OCI-LY1 (cell line): ENCODE data around the gene SSH3.
A peak's percentile ranks its signal among the peaks of the same experiment; 100 is the strongest.

Source experiments
- H2AFZ ChIP-seq: fragments of 200-600 bp; sonication (generic), shearing (Covaris generic); 2 replicates; pipeline ENCODE4 v1.6.0; 2014; ENCODE audit warnings: antibody characterized with exemption, mild to moderate bottlenecking, low read length
- H3F3A ChIP-seq: fragments of 200-600 bp; sonication (generic), shearing (Covaris generic); 2 replicates; pipeline ENCODE4 v1.6.0; 2014; ENCODE audit warnings: mild to moderate bottlenecking, antibody characterized with exemption, low read length, moderate library complexity; ENCODE audit not compliant: insufficient read depth
- H3K27ac ChIP-seq: fragments of 200-600 bp; sonication (generic); 2 replicates; pipeline ENCODE4 v1.5.1; 2014; ENCODE audit warnings: low read length, mixed run types, mild to moderate bottlenecking, low read depth; ENCODE audit not compliant: poor library complexity, severe bottlenecking
- H3K27me3 ChIP-seq: fragments of 200-600 bp; sonication (generic); 2 replicates; pipeline ENCODE4 v1.6.0; 2014; ENCODE audit warnings: antibody characterized with exemption, mild to moderate bottlenecking, low read length, moderate library complexity; ENCODE audit not compliant: insufficient read depth
- H3K36me3 ChIP-seq: fragments of 200-600 bp; sonication (generic); 2 replicates; pipeline ENCODE4 v1.6.1; 2014; ENCODE audit warnings: mild to moderate bottlenecking, antibody characterized with exemption, low read length, moderate library complexity, mixed read lengths; ENCODE audit not compliant: insufficient read depth
- H3K4me1 ChIP-seq: fragments of 200-600 bp; sonication (generic); 2 replicates; pipeline ENCODE4 v1.5.1; 2014; ENCODE audit warnings: mild to moderate bottlenecking, low read length, moderate library complexity; ENCODE audit not compliant: insufficient read depth, severe bottlenecking
- H3K4me2 ChIP-seq: fragments of 200-600 bp; sonication (generic), shearing (Covaris generic); 2 replicates; pipeline ENCODE4 v1.6.1; 2014; ENCODE audit warnings: low read length
- H3K4me3 ChIP-seq: fragments of 200-600 bp; sonication (generic); 2 replicates; pipeline ENCODE4 v1.5.1; 2014; ENCODE audit warnings: low read length, low read depth, mild to moderate bottlenecking, mixed read lengths; ENCODE audit not compliant: poor library complexity, severe bottlenecking
- H3K79me2 ChIP-seq: fragments of 200-600 bp; shearing (Covaris generic); 2 replicates; pipeline ENCODE4 v1.6.1; 2016; ENCODE audit warnings: mixed run types, low read length, mixed read lengths; ENCODE audit not compliant: insufficient read depth
- H3K9ac ChIP-seq: fragments of 200-600 bp; sonication (generic), shearing (Covaris generic); 2 replicates; pipeline ENCODE4 v1.6.1; 2014; ENCODE audit warnings: mild to moderate bottlenecking, low read length, mixed read lengths
- H3K9me2 ChIP-seq: fragments of 200-600 bp; sonication (generic), shearing (Covaris generic); 2 replicates; pipeline ENCODE4 v1.6.1; 2014; ENCODE audit warnings: low read depth, mild to moderate bottlenecking, low read length, mixed read lengths
- H3K9me3 ChIP-seq: fragments of 200-600 bp; shearing (Covaris generic); 2 replicates; pipeline ENCODE4 v1.6.1; 2014; ENCODE audit warnings: low read length, mixed read lengths
- H4K20me1 ChIP-seq: fragments of 200-600 bp; sonication (generic), shearing (Covaris generic); 2 replicates; pipeline ENCODE4 v1.6.0; 2016; ENCODE audit warnings: mild to moderate bottlenecking, low read length; ENCODE audit not compliant: insufficient read depth
- CTCF ChIP-seq: fragments of 200-600 bp; sonication (generic), shearing (Covaris generic); IDR thresholded peaks from 2 replicates; pipeline ENCODE4 v1.5.1; 2017; ENCODE audit warnings: mild to moderate bottlenecking, antibody characterized with exemption, low read length, moderate library complexity, mixed read lengths
- EZH2 ChIP-seq: fragments of 200-600 bp; sonication (generic), shearing (Covaris generic); IDR thresholded peaks from 2 replicates; pipeline ENCODE4 v1.8.0; 2017; ENCODE audit warnings: borderline replicate concordance, mixed run types, mild to moderate bottlenecking, antibody characterized with exemption, low read length, moderate library complexity, mixed read lengths

Gene SSH3

GRCh38 chr11:67261946-67262681 is 41.2 kb upstream of the SSH3 start:
- no peaks in the 10 kb centered on the region for H4K20me1 ChIP-seq
- peak overlapping the region; percentile 22 for H3K4me3 ChIP-seq
- H3K9ac ChIP-seq = no peak overlapping the region
- H3K27ac ChIP-seq = no peak overlapping the region
- no peaks in the 10 kb centered on the region for H3K9me3 ChIP-seq
- H3K9me2 ChIP-seq = no peaks in the 10 kb centered on the region
- peaks cover 2% of the 10 kb centered on the region; the same call in 1 of the 2 replicates for H3K36me3 ChIP-seq
- H2AFZ ChIP-seq = no peak overlapping the region
- H3K4me2 ChIP-seq = peak overlapping the region; percentile 34
- 0 out of 2 replicates have a peak, but pooled peaks cover 5% of the 10 kb centered on the region for H3K79me2 ChIP-seq
- H3K27me3 ChIP-seq = no peaks in the 10 kb centered on the region
- TF ChIP-seq CTCF = no peak
- no peak for TF ChIP-seq EZH2
- peaks cover 19% of the 10 kb centered on the region for H3K4me1 ChIP-seq
- H3F3A ChIP-seq = no peaks in the 10 kb centered on the region

GRCh38 chr11:67262731-67263675 is 40.3 kb upstream of the SSH3 start:
- Histone ChIP-seq H3F3A (0 out of 2 replicates have a peak, but pooled peaks cover 2% of the 10 kb centered on the region), H3K27ac (no peak overlapping the region)

More at GRCh38 chr11:67262731-67263675, 40.3 kb upstream of the SSH3 start:
- H3K27me3 ChIP-seq = no peaks in the 10 kb centered on the region
- 0 out of 2 replicates have a peak, but pooled peaks cover 9% of the 10 kb centered on the region for H3K79me2 ChIP-seq
- H3K36me3 ChIP-seq = peaks cover 9% of the 10 kb centered on the region; the same call in 1 of the 2 replicates
- no peaks in the 10 kb centered on the region for H3K9me2 ChIP-seq
- H4K20me1 ChIP-seq = no peaks in the 10 kb centered on the region
- H3K9me3 ChIP-seq = no peaks in the 10 kb centered on the region
- peak overlapping the region; percentile 22 for H3K4me3 ChIP-seq
- H3K4me1 ChIP-seq = peaks cover 25% of the 10 kb centered on the region
- peak overlapping the region; percentile 13; the same call in 1 of the 2 replicates for H3K9ac ChIP-seq
- peak; percentile 94 for TF ChIP-seq CTCF
- TF ChIP-seq EZH2 = no peak
- H2AFZ ChIP-seq = no peak overlapping the region
- H3K4me2 ChIP-seq = peak overlapping the region; percentile 34
